Trophoblast cell (in vitro differentiated cells and primary cell): ENCODE measurements around the gene PPIA.
A peak's percentile ranks its signal among the peaks of the same experiment; 100 is the strongest.

Experiments used
- DNase-seq, 2 donors: peaks; one replicate each; pipeline ENCODE4 v3.0.0-alpha.2; 2016
- H2AFZ ChIP-seq: 2 replicates; pipeline ENCODE4 v1.6.1; 2013; ENCODE audit warnings: low read length, moderate library complexity, mild to moderate bottlenecking; ENCODE audit not compliant: insufficient read depth, poor library complexity
- H2AK5ac ChIP-seq: 2 replicates; pipeline ENCODE4 v1.6.1; 2013; ENCODE audit warnings: mild to moderate bottlenecking, low read length
- H2BK120ac ChIP-seq: 2 replicates; pipeline ENCODE4 v1.6.1; 2013; ENCODE audit warnings: low read length, mild to moderate bottlenecking, moderate library complexity; ENCODE audit not compliant: insufficient read depth, poor library complexity
- H2BK12ac ChIP-seq: 2 replicates; pipeline ENCODE4 v1.6.1; 2013; ENCODE audit warnings: mild to moderate bottlenecking, low read length, moderate library complexity
- H2BK5ac ChIP-seq: 2 replicates; pipeline ENCODE4 v1.6.1; 2013; ENCODE audit warnings: low read length, low read depth, moderate library complexity, mild to moderate bottlenecking; ENCODE audit not compliant: poor library complexity
- H3K14ac ChIP-seq: 2 replicates; pipeline ENCODE4 v1.6.1; 2013; ENCODE audit warnings: mild to moderate bottlenecking, low read length
- H3K18ac ChIP-seq: 2 replicates; pipeline ENCODE4 v1.6.1; 2013; ENCODE audit warnings: mild to moderate bottlenecking, low read length
- H3K23ac ChIP-seq: 2 replicates; pipeline ENCODE4 v1.6.1; 2013; ENCODE audit warnings: low read length
- H3K27ac ChIP-seq: 2 replicates; pipeline ENCODE4 v1.5.1; 2013; ENCODE audit warnings: low read depth, mild to moderate bottlenecking, inconsistent platforms, low read length, moderate library complexity
- H3K27me3 ChIP-seq: 2 replicates; pipeline ENCODE4 v1.6.1; 2013; ENCODE audit warnings: inconsistent platforms, mild to moderate bottlenecking, low read length, moderate library complexity; ENCODE audit not compliant: insufficient read depth
- H3K36me3 ChIP-seq, 2 experiments: 1 replicate in 1 of 2; 2 replicates in 1 of 2; pipeline ENCODE4 v1.6.1; 2013; ENCODE audit warnings: low read length in 2 of 2, mild to moderate bottlenecking in 2 of 2, moderate library complexity in 1 of 2; ENCODE audit not compliant: insufficient read depth in 2 of 2, control insufficient read depth in 1 of 2
- H3K4ac ChIP-seq: 2 replicates; pipeline ENCODE4 v1.6.1; 2013; ENCODE audit warnings: low read depth, mild to moderate bottlenecking, low read length, moderate library complexity
- H3K4me1 ChIP-seq, 2 experiments: 1 replicate in 1 of 2; 2 replicates in 1 of 2; pipeline ENCODE4 v1.6.1; 2013; ENCODE audit warnings: low read length in 2 of 2, mild to moderate bottlenecking in 2 of 2, moderate library complexity in 1 of 2; ENCODE audit not compliant: insufficient read depth in 2 of 2, control insufficient read depth in 1 of 2
- H3K4me2 ChIP-seq: 2 replicates; pipeline ENCODE4 v1.6.1; 2013; ENCODE audit warnings: inconsistent platforms, mild to moderate bottlenecking, low read length, moderate library complexity
- H3K4me3 ChIP-seq: 2 replicates; pipeline ENCODE4 v1.5.1; 2013; ENCODE audit warnings: mild to moderate bottlenecking, low read depth, low read length, inconsistent platforms
- H3K79me1 ChIP-seq: one replicate; pipeline ENCODE4 v1.6.1; 2013; ENCODE audit warnings: low read length
- H3K79me2 ChIP-seq: 2 replicates; pipeline ENCODE4 v1.6.1; 2013; ENCODE audit warnings: low read length, mild to moderate bottlenecking; ENCODE audit not compliant: control insufficient read depth, insufficient read depth, poor library complexity
- H3K9ac ChIP-seq: 2 replicates; pipeline ENCODE4 v1.6.1; 2013; ENCODE audit warnings: mild to moderate bottlenecking, low read length
- H3K9me3 ChIP-seq: 2 replicates; pipeline ENCODE4 v1.6.1; 2013; ENCODE audit warnings: low read depth, mild to moderate bottlenecking, control low read depth, inconsistent platforms, low read length; ENCODE audit not compliant: insufficient read depth
- H4K12ac ChIP-seq: 2 replicates; pipeline ENCODE4 v1.6.1; 2013; ENCODE audit warnings: low read depth, mild to moderate bottlenecking, low read length, moderate library complexity
- H4K8ac ChIP-seq: 2 replicates; pipeline ENCODE4 v1.6.1; 2013; ENCODE audit warnings: low read depth, mild to moderate bottlenecking, low read length, moderate library complexity
- H4K91ac ChIP-seq: one replicate; pipeline ENCODE4 v1.6.1; 2013; ENCODE audit warnings: low read depth, mild to moderate bottlenecking, low read length, moderate library complexity
- WGBS: extraction: QIAGEN DNeasy Blood & Tissue Kit; methylation state at CpG from one replicate; pipeline ENCODE4 v1.1.7; 2013; ENCODE audit warnings: missing lambda C conversion rate; ENCODE audit not compliant: insufficient read length, insufficient coverage; ENCODE audit errors: extremely low coverage; 5-methylcytosine and 5-hydroxymethylcytosine counted together

The PPIA gene

GRCh38 chr7:44797329-44798258 is 1.1 kb downstream of the PPIA start:
- Histone ChIP-seq H3K4ac (peak overlapping the region; percentile 99), H2BK12ac (no peak overlapping the region), H4K12ac (no peak overlapping the region), H3K36me3 (peaks cover 20 to 34% of the 10 kb centered on the region in 2 experiments), H2BK120ac (peak overlapping the region; percentile 49), H3K79me1 (peaks cover 10% of the 10 kb centered on the region), H2AFZ (no peak overlapping the region), H3K27ac (peak overlapping the region; percentile 97), H3K18ac (peak overlapping the region; percentile 83), H3K14ac (peak overlapping the region; percentile 92), H2BK5ac (peak overlapping the region; percentile 89), H3K79me2 (peaks cover 13% of the 10 kb centered on the region), H4K8ac (peak overlapping the region; percentile 85), H3K4me1 (peaks cover 2 to 5% of the 10 kb centered on the region in 2 experiments), H3K27me3 (no peaks in the 10 kb centered on the region), H3K4me3 (peak overlapping the region; percentile 90), H3K4me2 (peak overlapping the region; percentile 66), H2AK5ac (no peak overlapping the region), H3K9ac (peak overlapping the region; percentile 92), H3K23ac (no peak overlapping the region), H3K9me3 (no peaks in the 10 kb centered on the region), H4K91ac (peak overlapping the region; percentile 96)
- no CpG with 5 or more reads among the region's 26 CpGs for WGBS
- DNase-seq, result peak; percentile 81 to 84

DNA sequence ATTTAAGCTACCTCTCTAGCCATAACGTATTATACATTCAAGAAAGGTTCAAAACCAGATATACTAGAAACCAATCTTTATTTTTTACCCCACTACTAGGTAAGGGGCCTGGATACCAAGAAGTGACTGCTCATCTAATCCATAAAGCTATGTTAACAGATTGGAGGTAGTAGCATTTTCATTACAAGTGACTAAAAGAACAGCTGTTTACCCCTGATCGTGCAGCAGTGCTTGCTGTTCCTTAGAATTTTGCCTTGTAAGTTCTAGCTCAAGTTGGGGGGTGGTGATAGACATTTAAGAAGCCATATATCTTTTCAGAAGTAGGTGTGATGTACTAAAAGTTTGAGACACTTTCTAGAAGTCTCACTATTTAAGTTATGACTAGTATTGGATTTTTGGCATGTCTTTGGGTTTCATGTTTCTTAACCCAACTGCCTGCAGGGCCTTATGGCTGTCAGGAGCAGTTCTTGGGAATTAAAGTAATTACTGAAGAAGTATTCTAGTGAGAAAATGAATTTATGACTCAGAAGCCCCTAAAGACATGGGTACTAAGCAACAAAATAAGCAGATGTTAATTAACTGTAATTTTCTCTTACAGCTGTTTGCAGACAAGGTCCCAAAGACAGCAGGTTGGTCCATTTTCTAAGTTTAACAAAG is 2.3 kb downstream of the PPIA start:
- H2AFZ ChIP-seq, result no peak overlapping the region
- no peak overlapping the region for H3K9ac ChIP-seq
- H4K12ac ChIP-seq, result no peak overlapping the region
- H2BK12ac ChIP-seq, result no peak overlapping the region
- no peak overlapping the region for H3K4ac ChIP-seq
- no peak overlapping the region for H2BK5ac ChIP-seq
- peaks cover 10% of the 10 kb centered on the region for H3K79me1 ChIP-seq
- no peak overlapping the region for H2BK120ac ChIP-seq
- H3K23ac ChIP-seq, result no peak overlapping the region
- no peak overlapping the region for H3K4me3 ChIP-seq
- no peak overlapping the region for H3K27ac ChIP-seq
- no peaks in the 10 kb centered on the region for H3K9me3 ChIP-seq
- H3K14ac ChIP-seq, result no peak overlapping the region
- H3K27me3 ChIP-seq, result no peaks in the 10 kb centered on the region
- H2AK5ac ChIP-seq, result no peak overlapping the region
- WGBS, result no CpG with 5 or more reads among the region's 2 CpGs
- no peak overlapping the region for H4K8ac ChIP-seq
- H3K4me1 ChIP-seq, result peaks cover 2 to 5% of the 10 kb centered on the region in 2 experiments
- peak overlapping the region; percentile 66 for H3K4me2 ChIP-seq
- peak; percentile 59 to 76 for DNase-seq
- no peak overlapping the region for H4K91ac ChIP-seq
- H3K18ac ChIP-seq, result no peak overlapping the region
- H3K79me2 ChIP-seq, result peaks cover 13% of the 10 kb centered on the region
- peaks cover 27 to 45% of the 10 kb centered on the region in 2 experiments for H3K36me3 ChIP-seq

DNA sequence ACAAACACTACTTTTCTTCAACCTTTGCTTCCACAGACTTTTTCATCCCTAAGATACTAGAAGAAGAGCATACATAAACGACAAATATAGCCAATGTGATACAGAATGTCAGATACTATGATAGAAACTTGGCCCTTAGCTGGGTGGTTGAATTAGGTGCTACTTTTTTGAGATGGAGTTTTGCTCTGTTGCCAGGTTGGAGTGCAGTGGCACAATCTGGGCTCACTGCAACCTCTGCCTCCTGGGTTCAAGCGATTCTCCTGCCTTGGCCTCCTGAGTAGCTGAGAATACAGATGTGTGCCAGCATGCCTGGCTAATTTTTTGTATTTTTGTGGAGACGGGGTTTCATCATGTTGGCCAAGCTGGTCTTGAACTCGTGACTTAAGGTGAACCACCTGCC is 3.5 kb downstream of the PPIA start:
- Histone ChIP-seq H2BK12ac (no peak overlapping the region), H3K79me1 (peaks cover 10% of the 10 kb centered on the region), H3K4me1 (peaks cover 2 to 5% of the 10 kb centered on the region in 2 experiments), H2BK120ac (no peak overlapping the region), H3K14ac (no peak overlapping the region), H2BK5ac (no peak overlapping the region), H2AFZ (no peak overlapping the region), H3K18ac (no peak overlapping the region), H3K9me3 (no peaks in the 10 kb centered on the region), H4K91ac (no peak overlapping the region), H3K27ac (no peak overlapping the region), H3K4me3 (no peak overlapping the region), H4K8ac (no peak overlapping the region), H3K4me2 (no peak overlapping the region), H3K79me2 (peaks cover 13% of the 10 kb centered on the region), H3K27me3 (no peaks in the 10 kb centered on the region), H3K4ac (no peak overlapping the region), H3K36me3 (peaks cover 30 to 49% of the 10 kb centered on the region in 2 experiments), H2AK5ac (no peak overlapping the region), H3K9ac (no peak overlapping the region), H3K23ac (no peak overlapping the region), H4K12ac (no peak overlapping the region)
- no CpG with 5 or more reads among the region's 4 CpGs for WGBS
- no peak for DNase-seq

DNA sequence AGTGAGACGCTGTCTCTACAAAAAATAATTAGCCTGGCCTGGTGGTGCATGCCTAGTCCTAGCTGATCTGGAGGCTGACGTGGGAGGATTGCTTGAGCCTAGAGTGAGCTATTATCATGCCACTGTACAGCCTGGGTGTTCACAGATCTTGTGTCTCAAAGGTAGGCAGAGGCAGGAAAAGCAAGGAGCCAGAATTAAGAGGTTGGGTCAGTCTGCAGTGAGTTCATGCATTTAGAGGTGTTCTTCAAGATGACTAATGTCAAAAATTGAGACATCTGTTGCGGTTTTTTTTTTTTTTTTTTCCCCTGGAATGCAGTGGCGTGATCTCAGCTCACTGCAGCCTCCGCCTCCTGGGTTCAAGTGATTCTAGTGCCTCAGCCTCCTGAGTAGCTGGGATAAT is 5.4 kb downstream of the PPIA start:
- no CpG with 5 or more reads among the region's 5 CpGs for WGBS

More for the DNA sequence above, 5.4 kb downstream of the PPIA start:
- H3K27me3 ChIP-seq, result no peaks in the 10 kb centered on the region
- H4K12ac ChIP-seq, result no peak overlapping the region
- H3K79me1 ChIP-seq, result peaks cover 3% of the 10 kb centered on the region
- H3K9me3 ChIP-seq, result no peaks in the 10 kb centered on the region
- no peak overlapping the region for H3K27ac ChIP-seq
- peak in 1 of 2 donors; percentile 21 for DNase-seq
- no peak overlapping the region for H3K9ac ChIP-seq
- H2BK12ac ChIP-seq, result no peak overlapping the region
- no peak overlapping the region for H3K4me3 ChIP-seq
- no peak overlapping the region for H3K18ac ChIP-seq
- peaks cover 2 to 5% of the 10 kb centered on the region in 2 experiments for H3K4me1 ChIP-seq
- H3K23ac ChIP-seq, result no peak overlapping the region
- H2BK120ac ChIP-seq, result no peak overlapping the region
- H4K91ac ChIP-seq, result no peak overlapping the region
- H2AFZ ChIP-seq, result no peak overlapping the region
- no peak overlapping the region for H2BK5ac ChIP-seq
- no peak overlapping the region for H3K4me2 ChIP-seq
- no peak overlapping the region for H4K8ac ChIP-seq
- no peak overlapping the region for H3K14ac ChIP-seq
- peaks cover 6% of the 10 kb centered on the region for H3K79me2 ChIP-seq
- H3K36me3 ChIP-seq, result peaks cover 32 to 49% of the 10 kb centered on the region in 2 experiments
- no peak overlapping the region for H2AK5ac ChIP-seq
- H3K4ac ChIP-seq, result no peak overlapping the region
